KMS-11 (cell line): Measurements from ENCODE around the gene NBEAL1.
A peak's percentile ranks its signal among the peaks of the same experiment; 100 is the strongest.

ENCODE experiments used
- H2AFZ ChIP-seq: fragments of 200-600 bp; sonication (generic); 2 replicates; pipeline ENCODE4 v1.6.1; 2016; ENCODE audit warnings: antibody characterized with exemption, mixed run types, low read depth
- H3K27ac ChIP-seq: fragments of 200-600 bp; sonication (generic); 2 replicates; pipeline ENCODE4 v1.6.1; 2016; ENCODE audit warnings: mild to moderate bottlenecking, mixed run types
- H3K27me3 ChIP-seq: fragments of 200-600 bp; sonication (generic); 2 replicates; pipeline ENCODE4 v1.6.1; 2017; ENCODE audit warnings: mild to moderate bottlenecking, low read depth, mixed run types, moderate library complexity; ENCODE audit not compliant: insufficient read depth
- H3K36me3 ChIP-seq: fragments of 200-600 bp; sonication (generic); 2 replicates; pipeline ENCODE4 v1.6.1; 2017; ENCODE audit warnings: mild to moderate bottlenecking, mixed run types; ENCODE audit not compliant: insufficient read depth
- H3K4me1 ChIP-seq: fragments of 200-600 bp; sonication (generic); 2 replicates; pipeline ENCODE4 v1.6.1; 2016; ENCODE audit warnings: mild to moderate bottlenecking, low read depth, mixed run types; ENCODE audit not compliant: poor library complexity, severe bottlenecking
- H3K4me2 ChIP-seq: fragments of 200-600 bp; sonication (generic); 2 replicates; pipeline ENCODE4 v1.7.0; 2016; ENCODE audit warnings: mild to moderate bottlenecking, mixed run types
- H3K4me3 ChIP-seq: fragments of 200-600 bp; sonication (generic); IDR thresholded peaks from 2 replicates; pipeline ENCODE4 v1.6.1; 2017; ENCODE audit warnings: low read depth, low read length, mixed read lengths; ENCODE audit not compliant: insufficient read depth
- H3K79me2 ChIP-seq: fragments of 200-600 bp; sonication (generic); 2 replicates; pipeline ENCODE4 v1.6.1; 2016; ENCODE audit warnings: low read depth, mixed run types; ENCODE audit not compliant: insufficient read depth
- H3K9ac ChIP-seq: fragments of 200-600 bp; sonication (generic); 2 replicates; pipeline ENCODE4 v1.6.1; 2016; ENCODE audit warnings: mild to moderate bottlenecking, mixed run types
- H4K20me1 ChIP-seq: fragments of 200-600 bp; sonication (generic); 2 replicates; pipeline ENCODE4 v1.6.1; 2016; ENCODE audit warnings: mild to moderate bottlenecking, mixed run types; ENCODE audit not compliant: insufficient read depth
- CTCF ChIP-seq: fragments of 200-600 bp; sonication (generic); conservative IDR thresholded peaks from 2 replicates; pipeline ENCODE4 v1.6.1; 2017; ENCODE audit warnings: low read depth, mild to moderate bottlenecking, antibody characterized with exemption, low read length, moderate library complexity, mixed read lengths

NBEAL1 gene

GRCh38 chr2:203238704-203239526 lies 224.2 kb downstream of the NBEAL1 start, which contains the start of gene CYP20A1:
Gene CYP20A1 (plus strand): TSS chr2:203239018. CDS start chr2:203239063, 45 bp downstream.
- H3K79me2 ChIP-seq, result peaks cover 12% of the 10 kb centered on the region
- no peaks in the 10 kb centered on the region for H3K27me3 ChIP-seq
- H4K20me1 ChIP-seq, result no peaks in the 10 kb centered on the region
- peaks cover 17% of the 10 kb centered on the region for H3K4me1 ChIP-seq
- no peak for TF ChIP-seq CTCF
- H2AFZ ChIP-seq, result peak within 1 kb of the TSS; percentile 94
- H3K9ac ChIP-seq, result peak within 1 kb of the TSS; percentile 89
- H3K4me2 ChIP-seq, result peak within 1 kb of the TSS; percentile 77
- H3K27ac ChIP-seq, result peak within 1 kb of the TSS; percentile 74
- peak within 1 kb of the TSS; percentile 95 for H3K4me3 ChIP-seq
- no peaks in the 10 kb centered on the region for H3K36me3 ChIP-seq

GRCh38 chr2:203240491-203240890 lies 225.8 kb downstream of the NBEAL1 start:
- Histone ChIP-seq H3K27ac (peak overlapping the region; percentile 74; the same call in 1 of the 2 replicates), H4K20me1 (no peaks in the 10 kb centered on the region), H3K9ac (peak overlapping the region; percentile 89; the same call in 1 of the 2 replicates), H3K27me3 (no peaks in the 10 kb centered on the region), H3K4me2 (peak overlapping the region; percentile 77), H2AFZ (no peak overlapping the region), H3K36me3 (no peaks in the 10 kb centered on the region), H3K4me3 (no peak overlapping the region), H3K79me2 (peaks cover 12% of the 10 kb centered on the region), H3K4me1 (peaks cover 17% of the 10 kb centered on the region)
- TF ChIP-seq CTCF, result no peak

- no peak overlapping the region for H3K4me3 ChIP-seq
- H3K9ac ChIP-seq, result no peak overlapping the region
- no peaks in the 10 kb centered on the region for H4K20me1 ChIP-seq
- no peaks in the 10 kb centered on the region for H3K27me3 ChIP-seq
- H3K27ac ChIP-seq, result no peak overlapping the region
- H2AFZ ChIP-seq, result no peak overlapping the region
- H3K4me2 ChIP-seq, result 0 out of 2 replicates have a peak overlapping the region, but pooled peaks have one; percentile 6
- no peaks in the 10 kb centered on the region for H3K36me3 ChIP-seq
- H3K4me1 ChIP-seq, result peaks cover 35% of the 10 kb centered on the region
- peaks cover 12% of the 10 kb centered on the region for H3K79me2 ChIP-seq
- TF ChIP-seq CTCF, result no peak
Measured at GRCh38 chr2:203242518-203242917, 227.8 kb downstream of the NBEAL1 start.

GRCh38 chr2:203246646-203247045 lies 232.0 kb downstream of the NBEAL1 start:
- TF ChIP-seq CTCF, result no peak
- H3K4me2 ChIP-seq, result 0 out of 2 replicates have a peak overlapping the region, but pooled peaks have one; percentile 4
- H3K27ac ChIP-seq, result no peak overlapping the region
- no peaks in the 10 kb centered on the region for H3K79me2 ChIP-seq
- no peaks in the 10 kb centered on the region for H3K36me3 ChIP-seq
- H2AFZ ChIP-seq, result no peak overlapping the region
- no peak overlapping the region for H3K4me3 ChIP-seq
- peaks cover 23% of the 10 kb centered on the region for H3K4me1 ChIP-seq
- H3K27me3 ChIP-seq, result no peaks in the 10 kb centered on the region
- H3K9ac ChIP-seq, result no peak overlapping the region
- no peaks in the 10 kb centered on the region for H4K20me1 ChIP-seq
